ENCODE data around the gene LCTL. TPM values are rescaled to one million over a fixed set of nuclear protein-coding genes. Genes with fewer than 3 reads are reported as not detected.

Gene LCTL
- total and polyA plus RNA-seq, 11 donors = not detected

GRCh38 chr15:66523926-66524325 is 41.9 kb downstream of the LCTL start:
- TF ChIP-seq POLR2A (IDR thresholded peaks at IDR 0.05) (no peak), CTCF (IDR thresholded peaks at IDR 0.05) (no peak)

GRCh38 chr15:66515901-66516322 is 49.9 kb downstream of the LCTL start:
- no peaks in the 10 kb centered on the region for H3K27me3 ChIP-seq
- H3K36me3 ChIP-seq = peaks cover 0 to 50% (median 4%) of the 10 kb centered on the region in 9 donors
- no peak overlapping the region for H3K27ac ChIP-seq
- H3K4me1 ChIP-seq = no peaks in the 10 kb centered on the region
- DNase-seq (no peak), ATAC-seq (no peak)
- no peaks in the 10 kb centered on the region for H3K9me3 ChIP-seq
- no peak overlapping the region for H3K4me3 ChIP-seq
- TF ChIP-seq CTCF (IDR thresholded peaks at IDR 0.05) = no peak
- 91 to 100% (median 97%) methylated on average over 2 of the region's 2 CpGs for WGBS, 4 donors
- intact Hi-C loops (cut with DNase I) = no loop called here

More at GRCh38 chr15:66523926-66524325, 41.9 kb downstream of the LCTL start:
- no peaks in the 10 kb centered on the region for H3K27me3 ChIP-seq
- intact Hi-C loops (cut with DNase I) = no loop called here
- peaks cover 0 to 7% (median 0%) of the 10 kb centered on the region in 12 donors for H3K4me1 ChIP-seq
- ATAC-seq (no peak), DNase-seq (no peak)
- H3K36me3 ChIP-seq = peaks cover 0 to 55% (median 6%) of the 10 kb centered on the region in 9 donors
- no peaks in the 10 kb centered on the region for H3K9me3 ChIP-seq
- 95 to 98% (median 96%) methylated on average over 3 of the region's 3 CpGs for WGBS, 4 donors
- no peak overlapping the region for H3K4me3 ChIP-seq
- no peak overlapping the region for H3K27ac ChIP-seq

GRCh38 chr15:66514586-66514985 is 51.2 kb downstream of the LCTL start:
- intact Hi-C loops (cut with DNase I) = no loop called here
- H3K36me3 ChIP-seq = peaks cover 0 to 49% (median 4%) of the 10 kb centered on the region in 9 donors
- H3K4me3 ChIP-seq = no peak overlapping the region
- no peak for TF ChIP-seq POLR2A (IDR thresholded peaks at IDR 0.05)
- TF ChIP-seq CTCF (IDR thresholded peaks at IDR 0.05) = no peak
- DNase-seq (no peak), ATAC-seq (no peak)
- no peak overlapping the region for H3K27ac ChIP-seq
- H3K4me1 ChIP-seq = no peaks in the 10 kb centered on the region
- 85 to 86% (median 85%) methylated on average over 3 of the region's 3 CpGs for WGBS, 4 donors
- no peaks in the 10 kb centered on the region for H3K9me3 ChIP-seq
- no peaks in the 10 kb centered on the region for H3K27me3 ChIP-seq

GRCh38 chr15:66508293-66508883 is 57.4 kb downstream of the LCTL start:
- H3K4me3 ChIP-seq = no peak overlapping the region
- intact Hi-C loops (cut with DNase I) = no loop called here
- TF ChIP-seq POLR2A (IDR thresholded peaks at IDR 0.05) (no peak), CTCF (IDR thresholded peaks at IDR 0.05) (no peak)
- no peak overlapping the region for H3K27ac ChIP-seq
- H3K4me1 ChIP-seq = peaks cover 0 to 21% (median 12%) of the 10 kb centered on the region in 12 donors
- no peak for DNase-seq
- H3K27me3 ChIP-seq = no peaks in the 10 kb centered on the region
- 85 to 88% (median 87%) methylated on average over 3 of the region's 3 CpGs for WGBS, 4 donors
- ATAC-seq = no peak
- H3K36me3 ChIP-seq = peaks cover 0 to 12% (median 0%) of the 10 kb centered on the region in 9 donors
- no peaks in the 10 kb centered on the region for H3K9me3 ChIP-seq
